Neutrophil (primary cell): Measurements from ENCODE around the gene FKBP9.
A peak's percentile ranks its signal among the peaks of the same experiment; 100 is the strongest.

ENCODE experiments used
- H3K27ac ChIP-seq: fragments of 200-600 bp; sonication (generic); 2 replicates; pipeline ENCODE4 v1.5.1; 2016; ENCODE audit warnings: mild to moderate bottlenecking, moderate library complexity
- H3K27me3 ChIP-seq: fragments of 200-600 bp; sonication (generic); 2 replicates; pipeline ENCODE4 v1.6.0; 2016; ENCODE audit warnings: mild to moderate bottlenecking
- H3K36me3 ChIP-seq: fragments of 200-600 bp; sonication (generic); 2 replicates; pipeline ENCODE4 v1.5.1; 2017
- H3K4me1 ChIP-seq, 2 experiments: fragments of 200-600 bp in 1 of 2; sonication (generic) in 1 of 2; 1 replicate in 1 of 2; 2 replicates in 1 of 2; pipeline versions ENCODE4 v1.5.1 to v1.6.1; 2013 to 2016; ENCODE audit warnings: low read depth in 1 of 2, low read length in 1 of 2, mild to moderate bottlenecking in 1 of 2, moderate library complexity in 1 of 2; ENCODE audit not compliant: control insufficient read depth in 1 of 2, insufficient read depth in 1 of 2
- H3K4me3 ChIP-seq, 2 experiments: fragments of 200-600 bp in 1 of 2; sonication (generic) in 1 of 2; 1 replicate in 1 of 2; 2 replicates in 1 of 2; pipeline ENCODE4 v1.5.1; 2013 to 2016; ENCODE audit warnings: low read depth in 1 of 2, low read length in 1 of 2, mild to moderate bottlenecking in 1 of 2, moderate library complexity in 1 of 2
- H3K9me3 ChIP-seq: fragments of 200-600 bp; sonication (generic); 2 replicates; pipeline ENCODE4 v1.5.1; 2016
- TF ChIP-seq, protein P1 (sequence below): fragments of 200-600 bp; sonication (generic); IDR thresholded peaks from 2 replicates; pipeline ENCODE4 v1.5.1; 2016; ENCODE audit warnings: antibody characterized with exemption

Gene FKBP9

GRCh38 chr7:33038639-33039038 lies 81.4 kb downstream of the FKBP9 start:
- Histone ChIP-seq H3K27me3 (no peaks in the 10 kb centered on the region), H3K4me1 (peaks cover 51 to 59% of the 10 kb centered on the region in 2 experiments), H3K4me3 (peak overlapping the region; percentile 65 to 73), H3K36me3 (peaks cover 17% of the 10 kb centered on the region), H3K27ac (peak overlapping the region; percentile 88), H3K9me3 (no peaks in the 10 kb centered on the region)
- TF ChIP-seq, protein P1, sequence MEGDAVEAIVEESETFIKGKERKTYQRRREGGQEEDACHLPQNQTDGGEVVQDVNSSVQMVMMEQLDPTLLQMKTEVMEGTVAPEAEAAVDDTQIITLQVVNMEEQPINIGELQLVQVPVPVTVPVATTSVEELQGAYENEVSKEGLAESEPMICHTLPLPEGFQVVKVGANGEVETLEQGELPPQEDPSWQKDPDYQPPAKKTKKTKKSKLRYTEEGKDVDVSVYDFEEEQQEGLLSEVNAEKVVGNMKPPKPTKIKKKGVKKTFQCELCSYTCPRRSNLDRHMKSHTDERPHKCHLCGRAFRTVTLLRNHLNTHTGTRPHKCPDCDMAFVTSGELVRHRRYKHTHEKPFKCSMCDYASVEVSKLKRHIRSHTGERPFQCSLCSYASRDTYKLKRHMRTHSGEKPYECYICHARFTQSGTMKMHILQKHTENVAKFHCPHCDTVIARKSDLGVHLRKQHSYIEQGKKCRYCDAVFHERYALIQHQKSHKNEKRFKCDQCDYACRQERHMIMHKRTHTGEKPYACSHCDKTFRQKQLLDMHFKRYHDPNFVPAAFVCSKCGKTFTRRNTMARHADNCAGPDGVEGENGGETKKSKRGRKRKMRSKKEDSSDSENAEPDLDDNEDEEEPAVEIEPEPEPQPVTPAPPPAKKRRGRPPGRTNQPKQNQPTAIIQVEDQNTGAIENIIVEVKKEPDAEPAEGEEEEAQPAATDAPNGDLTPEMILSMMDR, result no peak

GRCh38 chr7:33039257-33039902 lies 82.1 kb downstream of the FKBP9 start:
- peaks cover 11% of the 10 kb centered on the region for H3K36me3 ChIP-seq
- H3K27me3 ChIP-seq, result no peaks in the 10 kb centered on the region
- TF ChIP-seq, protein P1, result no peak
- peak overlapping the region; percentile 88 for H3K27ac ChIP-seq
- H3K4me1 ChIP-seq, result peaks cover 57 to 66% of the 10 kb centered on the region in 2 experiments
- peak overlapping the region; percentile 65 to 73 for H3K4me3 ChIP-seq
- H3K9me3 ChIP-seq, result no peaks in the 10 kb centered on the region

DNA sequence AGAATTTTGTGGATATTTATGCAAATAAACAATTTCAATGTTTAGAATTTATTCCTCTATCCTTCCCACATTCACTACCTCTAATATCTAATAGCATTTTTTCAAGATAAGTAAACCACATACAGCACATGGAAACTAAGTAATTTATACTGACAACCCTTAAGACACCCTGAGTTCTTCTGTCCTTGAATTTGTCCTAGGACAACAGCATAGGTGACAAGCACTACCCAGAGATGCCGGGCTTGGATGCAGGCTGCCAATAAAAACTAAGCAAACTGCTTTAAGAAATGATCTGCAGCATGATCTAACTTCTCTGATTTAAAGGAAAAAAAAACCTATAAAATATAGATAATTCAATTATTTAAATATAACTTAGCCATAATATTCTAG lies 82.7 kb downstream of the FKBP9 start:
- TF ChIP-seq, protein P1, result no peak
- peaks cover 61 to 71% of the 10 kb centered on the region in 2 experiments for H3K4me1 ChIP-seq
- H3K36me3 ChIP-seq, result peaks cover 6% of the 10 kb centered on the region
- H3K9me3 ChIP-seq, result no peaks in the 10 kb centered on the region
- peak overlapping the region; percentile 65 to 73 for H3K4me3 ChIP-seq
- peak overlapping the region; percentile 88 for H3K27ac ChIP-seq
- H3K27me3 ChIP-seq, result no peaks in the 10 kb centered on the region

DNA sequence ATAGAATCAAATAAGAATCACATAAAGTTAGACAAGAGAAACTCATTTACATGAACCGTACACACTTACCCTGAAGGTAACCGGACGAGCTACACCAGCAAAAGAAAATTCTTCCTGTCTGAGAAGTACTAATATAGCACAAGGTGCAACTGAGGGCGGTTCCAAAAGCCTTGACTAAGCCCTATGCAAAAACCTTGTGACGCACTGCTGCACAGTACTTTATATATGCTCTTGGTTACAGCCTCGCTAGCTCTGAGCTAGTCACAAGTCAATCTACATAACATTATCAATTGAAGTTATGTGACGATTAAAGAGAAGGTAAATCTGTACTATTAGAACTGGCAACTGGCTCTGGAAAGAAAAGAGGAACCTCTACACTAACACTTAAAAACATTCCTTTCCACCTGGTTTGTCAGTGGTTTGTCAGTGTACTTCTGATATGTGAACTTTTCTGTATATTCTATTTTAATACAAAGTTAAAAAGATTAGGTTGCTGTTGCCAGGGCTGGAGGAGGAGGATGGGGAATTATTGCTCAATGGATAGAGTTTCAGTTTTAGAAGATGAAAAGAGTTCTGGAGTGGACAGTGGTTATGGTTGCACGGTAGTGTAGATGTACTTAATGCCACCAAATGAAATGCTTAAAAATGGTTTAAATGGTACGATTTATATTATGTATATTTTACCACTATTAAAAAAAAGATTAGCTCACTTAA lies 83.7 kb downstream of the FKBP9 start:
- no peaks in the 10 kb centered on the region for H3K36me3 ChIP-seq
- no peaks in the 10 kb centered on the region for H3K9me3 ChIP-seq
- peaks cover 72 to 81% of the 10 kb centered on the region in 2 experiments for H3K4me1 ChIP-seq
- no peaks in the 10 kb centered on the region for H3K27me3 ChIP-seq
- peak overlapping the region; percentile 65 to 73 for H3K4me3 ChIP-seq
- H3K27ac ChIP-seq, result peak overlapping the region; percentile 88
- TF ChIP-seq, protein P1, result no peak

GRCh38 chr7:33041631-33042428 lies 84.6 kb downstream of the FKBP9 start:
- TF ChIP-seq, protein P1, result no peak
- Histone ChIP-seq H3K9me3 (no peaks in the 10 kb centered on the region), H3K36me3 (no peaks in the 10 kb centered on the region), H3K4me1 (peaks cover 79 to 88% of the 10 kb centered on the region in 2 experiments), H3K4me3 (peak overlapping the region in 1 of 2 experiments; percentile 73), H3K27ac (peak overlapping the region; percentile 88), H3K27me3 (no peaks in the 10 kb centered on the region)
